ENCODE measurements around the gene EPHB3. TPM values are rescaled to one million over a fixed set of nuclear protein-coding genes. Genes with fewer than 3 reads are reported as not detected.

EPHB3 gene
- total RNA-seq, 1 donor from 2014 or later, result 17.7 TPM

DNA sequence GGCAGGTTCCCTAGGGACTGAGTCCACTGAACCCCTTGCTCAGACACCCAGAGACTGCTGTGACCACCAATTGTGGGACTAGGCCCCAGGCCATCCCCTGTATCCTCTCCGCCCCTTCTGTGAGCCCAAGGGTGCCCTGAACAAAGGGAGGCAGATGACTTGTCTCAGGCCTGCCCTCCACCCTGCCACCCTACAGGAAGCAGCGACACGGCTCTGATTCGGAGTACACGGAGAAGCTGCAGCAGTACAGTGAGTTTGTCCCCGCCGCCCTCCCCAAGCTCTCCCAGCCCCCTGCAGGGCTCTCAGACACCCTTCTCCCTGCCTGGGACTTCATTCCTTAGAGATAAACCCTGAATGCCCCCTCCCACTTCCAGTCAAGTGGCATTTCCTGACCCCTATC is 16.6 kb downstream of the EPHB3 start:
- Histone ChIP-seq H3K36me3 (peaks cover 0 to 73% of the 10 kb centered on the region in 2 donors), H3K27me3 (no peaks in the 10 kb centered on the region), H3K9me3 (no peaks in the 10 kb centered on the region), H3K4me1 (peaks cover 29% of the 10 kb centered on the region), H3K4me3 (no peak overlapping the region), H3K27ac (no peak overlapping the region)
- TF ChIP-seq, protein P1, sequence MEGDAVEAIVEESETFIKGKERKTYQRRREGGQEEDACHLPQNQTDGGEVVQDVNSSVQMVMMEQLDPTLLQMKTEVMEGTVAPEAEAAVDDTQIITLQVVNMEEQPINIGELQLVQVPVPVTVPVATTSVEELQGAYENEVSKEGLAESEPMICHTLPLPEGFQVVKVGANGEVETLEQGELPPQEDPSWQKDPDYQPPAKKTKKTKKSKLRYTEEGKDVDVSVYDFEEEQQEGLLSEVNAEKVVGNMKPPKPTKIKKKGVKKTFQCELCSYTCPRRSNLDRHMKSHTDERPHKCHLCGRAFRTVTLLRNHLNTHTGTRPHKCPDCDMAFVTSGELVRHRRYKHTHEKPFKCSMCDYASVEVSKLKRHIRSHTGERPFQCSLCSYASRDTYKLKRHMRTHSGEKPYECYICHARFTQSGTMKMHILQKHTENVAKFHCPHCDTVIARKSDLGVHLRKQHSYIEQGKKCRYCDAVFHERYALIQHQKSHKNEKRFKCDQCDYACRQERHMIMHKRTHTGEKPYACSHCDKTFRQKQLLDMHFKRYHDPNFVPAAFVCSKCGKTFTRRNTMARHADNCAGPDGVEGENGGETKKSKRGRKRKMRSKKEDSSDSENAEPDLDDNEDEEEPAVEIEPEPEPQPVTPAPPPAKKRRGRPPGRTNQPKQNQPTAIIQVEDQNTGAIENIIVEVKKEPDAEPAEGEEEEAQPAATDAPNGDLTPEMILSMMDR (IDR thresholded peaks at IDR 0.05), result no peak
- TF ChIP-seq POLR2A (IDR thresholded peaks at IDR 0.05) (no peak), POLR2AphosphoS5 (IDR thresholded peaks at IDR 0.05; ENCODE audit: insufficient read depth in 1 of 2, low read depth in 1 of 2) (no peak)
- intact Hi-C loops (cut with DNase I), result no loop called here
- no peak for DNase-seq (ENCODE audit: extremely low spot score in 2 of 2)

DNA sequence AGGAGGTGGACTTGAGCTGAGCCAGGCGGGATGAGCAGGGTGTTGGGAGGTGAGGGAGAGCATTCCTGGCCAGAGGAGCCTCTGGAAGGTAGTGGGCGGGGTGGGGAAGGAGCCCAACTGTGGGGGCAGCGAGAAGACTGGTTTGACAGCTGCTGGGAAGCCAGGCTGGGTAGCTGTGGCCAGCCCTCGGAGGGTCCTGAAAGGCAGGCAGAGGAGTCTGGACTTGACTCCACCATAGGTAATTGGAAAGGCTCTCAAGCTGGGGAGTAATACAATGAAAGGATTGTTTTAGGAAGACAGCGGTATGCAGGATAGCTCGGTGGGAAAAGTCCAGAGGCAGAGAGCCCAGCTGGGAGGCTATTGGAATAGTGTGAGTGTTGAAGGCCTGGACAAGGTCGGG is 17.2 kb downstream of the EPHB3 start:
- DNase-seq (ENCODE audit: extremely low spot score in 2 of 2), result no peak
- TF ChIP-seq, protein P1 (IDR thresholded peaks at IDR 0.05), result no peak
- no peak for TF ChIP-seq POLR2AphosphoS5 (IDR thresholded peaks at IDR 0.05; ENCODE audit: insufficient read depth in 1 of 2, low read depth in 1 of 2)
- no peak for TF ChIP-seq POLR2A (IDR thresholded peaks at IDR 0.05)
- H3K27ac ChIP-seq, result no peak overlapping the region
- peaks cover 34% of the 10 kb centered on the region for H3K4me1 ChIP-seq
- no peaks in the 10 kb centered on the region for H3K9me3 ChIP-seq
- intact Hi-C loops (cut with DNase I), result no loop called here
- no peak overlapping the region for H3K4me3 ChIP-seq
- H3K36me3 ChIP-seq, result peaks cover 0 to 70% of the 10 kb centered on the region in 2 donors
- H3K27me3 ChIP-seq, result no peaks in the 10 kb centered on the region

DNA sequence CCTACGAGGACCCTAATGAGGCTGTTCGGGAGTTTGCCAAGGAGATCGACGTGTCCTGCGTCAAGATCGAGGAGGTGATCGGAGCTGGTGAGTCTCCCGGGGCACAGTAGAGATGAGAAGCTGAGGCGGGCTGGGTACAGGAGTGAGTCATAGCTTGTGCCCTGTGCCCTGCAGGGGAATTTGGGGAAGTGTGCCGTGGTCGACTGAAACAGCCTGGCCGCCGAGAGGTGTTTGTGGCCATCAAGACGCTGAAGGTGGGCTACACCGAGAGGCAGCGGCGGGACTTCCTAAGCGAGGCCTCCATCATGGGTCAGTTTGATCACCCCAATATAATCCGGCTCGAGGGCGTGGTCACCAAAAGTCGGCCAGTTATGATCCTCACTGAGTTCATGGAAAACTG is 17.9 kb downstream of the EPHB3 start:
- intact Hi-C loops (cut with DNase I), result no loop called here
- no peak overlapping the region for H3K27ac ChIP-seq

DNA sequence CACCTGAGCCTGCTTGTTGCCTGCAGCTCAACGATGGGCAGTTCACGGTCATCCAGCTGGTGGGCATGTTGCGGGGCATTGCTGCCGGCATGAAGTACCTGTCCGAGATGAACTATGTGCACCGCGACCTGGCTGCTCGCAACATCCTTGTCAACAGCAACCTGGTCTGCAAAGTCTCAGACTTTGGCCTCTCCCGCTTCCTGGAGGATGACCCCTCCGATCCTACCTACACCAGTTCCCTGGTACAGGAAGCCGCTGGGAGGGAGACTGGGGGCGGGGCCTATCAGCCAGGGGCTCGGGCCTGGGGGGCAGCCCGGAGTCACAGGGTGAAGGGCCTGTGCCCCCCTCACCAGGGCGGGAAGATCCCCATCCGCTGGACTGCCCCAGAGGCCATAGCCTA is 18.8 kb downstream of the EPHB3 start:
- Histone ChIP-seq H3K4me3 (no peak overlapping the region), H3K27me3 (no peaks in the 10 kb centered on the region), H3K4me1 (peaks cover 24% of the 10 kb centered on the region), H3K36me3 (peaks cover 0 to 60% of the 10 kb centered on the region in 2 donors), H3K9me3 (no peaks in the 10 kb centered on the region), H3K27ac (no peak overlapping the region)
- intact Hi-C loops (cut with DNase I), result loop anchor here (5.0 kb wide), 1 partner anchor 132 kb away; the partner anchor contains the start of gene MAGEF1
- TF ChIP-seq POLR2AphosphoS5 (IDR thresholded peaks at IDR 0.05; ENCODE audit: insufficient read depth in 1 of 2, low read depth in 1 of 2) (no peak), POLR2A (IDR thresholded peaks at IDR 0.05) (no peak)
- TF ChIP-seq, protein P1 (IDR thresholded peaks at IDR 0.05), result no peak
- DNase-seq (ENCODE audit: extremely low spot score in 2 of 2), result no peak

More for the DNA sequence above, 17.9 kb downstream of the EPHB3 start:
- H3K36me3 ChIP-seq, result peaks cover 0 to 63% of the 10 kb centered on the region in 2 donors
- DNase-seq (ENCODE audit: extremely low spot score in 2 of 2), result no peak
- H3K27me3 ChIP-seq, result no peaks in the 10 kb centered on the region
- no peak overlapping the region for H3K4me3 ChIP-seq
- no peak for TF ChIP-seq POLR2AphosphoS5 (IDR thresholded peaks at IDR 0.05; ENCODE audit: insufficient read depth in 1 of 2, low read depth in 1 of 2)
- no peak for TF ChIP-seq POLR2A (IDR thresholded peaks at IDR 0.05)
- TF ChIP-seq, protein P1 (IDR thresholded peaks at IDR 0.05), result no peak
- H3K9me3 ChIP-seq, result no peaks in the 10 kb centered on the region
- peaks cover 32% of the 10 kb centered on the region for H3K4me1 ChIP-seq

DNA sequence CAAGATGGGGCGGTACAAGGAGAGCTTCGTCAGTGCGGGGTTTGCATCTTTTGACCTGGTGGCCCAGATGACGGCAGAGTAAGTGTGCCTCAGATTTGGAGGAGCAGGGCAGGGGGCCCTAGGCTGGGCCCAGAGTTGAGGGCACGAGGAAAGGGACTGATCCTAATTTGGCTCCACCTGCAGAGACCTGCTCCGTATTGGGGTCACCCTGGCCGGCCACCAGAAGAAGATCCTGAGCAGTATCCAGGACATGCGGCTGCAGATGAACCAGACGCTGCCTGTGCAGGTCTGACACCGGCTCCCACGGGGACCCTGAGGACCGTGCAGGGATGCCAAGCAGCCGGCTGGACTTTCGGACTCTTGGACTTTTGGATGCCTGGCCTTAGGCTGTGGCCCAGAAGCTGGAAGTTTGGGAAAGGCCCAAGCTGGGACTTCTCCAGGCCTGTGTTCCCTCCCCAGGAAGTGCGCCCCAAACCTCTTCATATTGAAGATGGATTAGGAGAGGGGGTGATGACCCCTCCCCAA is 19.8 kb downstream of the EPHB3 start:
- no peaks in the 10 kb centered on the region for H3K27me3 ChIP-seq
- peaks cover 24% of the 10 kb centered on the region for H3K4me1 ChIP-seq
- intact Hi-C loops (cut with DNase I), result loop anchor here (5.0 kb wide), 1 partner anchor 131 kb away; the partner anchor contains the start of gene MAGEF1
- H3K27ac ChIP-seq, result peak overlapping the region; percentile 10
- no peak for DNase-seq (ENCODE audit: extremely low spot score in 2 of 2)
- TF ChIP-seq POLR2AphosphoS5 (IDR thresholded peaks at IDR 0.05; ENCODE audit: insufficient read depth in 1 of 2, low read depth in 1 of 2) (no peak), POLR2A (IDR thresholded peaks at IDR 0.05) (no peak)
- TF ChIP-seq, protein P1 (IDR thresholded peaks at IDR 0.05), result no peak
- no peaks in the 10 kb centered on the region for H3K9me3 ChIP-seq
- no peak overlapping the region for H3K4me3 ChIP-seq
- H3K36me3 ChIP-seq, result peaks cover 0 to 49% of the 10 kb centered on the region in 2 donors
